ENCODE measurements around the gene ZNF814. TPM values are rescaled to one million over a fixed set of nuclear protein-coding genes. Genes with fewer than 3 reads are reported as not detected.

The ZNF814 gene
- total RNA-seq, 1 experiment from 2014 or later: 4.8 TPM

GRCh38 chr19:57816652-57817051, 72.2 kb downstream of the ZNF814 start:
- DNase-seq (ENCODE audit: low read depth, low spot score) (no peak), ATAC-seq (no peak)

DNA sequence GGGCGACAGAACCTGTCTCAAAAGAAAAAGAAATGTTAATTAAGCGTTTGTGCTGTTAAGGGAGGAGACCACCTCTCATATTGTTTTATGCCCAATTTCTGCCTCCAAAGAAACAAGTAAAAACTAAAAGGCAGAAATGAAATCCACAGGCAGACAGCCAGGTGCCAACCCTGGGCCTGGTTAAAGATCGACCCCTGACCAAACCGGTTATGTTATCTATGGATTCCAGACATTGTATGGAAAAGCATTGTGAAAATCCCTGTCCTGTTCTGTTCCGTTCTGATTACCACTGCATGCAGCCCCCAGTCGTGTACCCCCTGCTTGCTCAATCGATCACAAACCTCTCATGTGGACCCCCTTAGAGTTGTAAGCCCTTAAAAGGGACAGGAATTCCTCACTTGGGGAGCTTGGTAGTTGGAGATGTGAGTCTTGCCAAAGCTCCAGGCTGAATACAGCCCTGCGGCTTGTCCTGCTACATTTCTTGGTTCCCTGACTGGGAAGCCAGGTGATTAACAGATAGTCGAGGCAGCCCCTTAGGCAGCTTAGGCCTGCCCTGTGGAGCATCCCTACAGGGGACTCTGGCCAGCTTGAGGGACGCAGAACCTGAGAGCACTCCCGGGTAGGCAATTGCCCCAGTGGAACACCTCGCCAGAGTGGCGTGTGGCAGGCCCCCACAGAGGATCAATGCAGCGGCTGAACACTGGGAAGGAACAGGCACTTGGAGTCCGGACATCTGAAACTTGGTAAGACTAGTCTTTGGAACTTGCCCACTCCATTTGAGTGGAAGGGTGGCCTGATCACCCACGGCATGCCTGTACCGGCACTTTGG, 73.4 kb downstream of the ZNF814 start:
- Histone ChIP-seq H3K4me3 (ENCODE audit: low read depth in 2 of 2, low read length in 2 of 2) (peak overlapping the region; percentile 82 to 89), H3K36me3 (ENCODE audit: control insufficient read depth, insufficient read depth, low read length) (no peaks in the 10 kb centered on the region; the same call in 1 of the 2 replicates), H3K9me3 (ENCODE audit: control insufficient read depth, insufficient read depth, low read depth, low read length) (no peaks in the 10 kb centered on the region), H3K27me3 (ENCODE audit: control insufficient read depth, insufficient read depth, low read length) (no peaks in the 10 kb centered on the region), H3K27ac (ENCODE audit: low read length) (peak overlapping the region; percentile 51), H3K4me1 (ENCODE audit: control insufficient read depth, insufficient read depth, low read length) (peaks cover 6% of the 10 kb centered on the region)
- no peak for ATAC-seq
- no TSS peak for BruUV-seq (replicated peaks)
- POLR2A ChIA-PET: interaction anchor here (0.7 kb wide), 1 partner anchor 12 kb away, joined by 3 read pairs; no protein-coding TSS in a partner anchor
- CTCF ChIA-PET: interaction anchor here (0.6 kb wide), 1 partner anchor 484 kb away, joined by 3 read pairs; no protein-coding TSS in a partner anchor
- no peak for DNase-seq (ENCODE audit: low read depth, low spot score)
- in situ Hi-C loops (cut with HindIII; ENCODE audit: low pct_unique_long_range_greater_than_20kb, low sequenced_read_pairs): no loop called here
- intact Hi-C loops (cut with micrococcal nuclease; ENCODE audit: unreplicated experiment): no loop called here
- TF ChIP-seq, protein P1, sequence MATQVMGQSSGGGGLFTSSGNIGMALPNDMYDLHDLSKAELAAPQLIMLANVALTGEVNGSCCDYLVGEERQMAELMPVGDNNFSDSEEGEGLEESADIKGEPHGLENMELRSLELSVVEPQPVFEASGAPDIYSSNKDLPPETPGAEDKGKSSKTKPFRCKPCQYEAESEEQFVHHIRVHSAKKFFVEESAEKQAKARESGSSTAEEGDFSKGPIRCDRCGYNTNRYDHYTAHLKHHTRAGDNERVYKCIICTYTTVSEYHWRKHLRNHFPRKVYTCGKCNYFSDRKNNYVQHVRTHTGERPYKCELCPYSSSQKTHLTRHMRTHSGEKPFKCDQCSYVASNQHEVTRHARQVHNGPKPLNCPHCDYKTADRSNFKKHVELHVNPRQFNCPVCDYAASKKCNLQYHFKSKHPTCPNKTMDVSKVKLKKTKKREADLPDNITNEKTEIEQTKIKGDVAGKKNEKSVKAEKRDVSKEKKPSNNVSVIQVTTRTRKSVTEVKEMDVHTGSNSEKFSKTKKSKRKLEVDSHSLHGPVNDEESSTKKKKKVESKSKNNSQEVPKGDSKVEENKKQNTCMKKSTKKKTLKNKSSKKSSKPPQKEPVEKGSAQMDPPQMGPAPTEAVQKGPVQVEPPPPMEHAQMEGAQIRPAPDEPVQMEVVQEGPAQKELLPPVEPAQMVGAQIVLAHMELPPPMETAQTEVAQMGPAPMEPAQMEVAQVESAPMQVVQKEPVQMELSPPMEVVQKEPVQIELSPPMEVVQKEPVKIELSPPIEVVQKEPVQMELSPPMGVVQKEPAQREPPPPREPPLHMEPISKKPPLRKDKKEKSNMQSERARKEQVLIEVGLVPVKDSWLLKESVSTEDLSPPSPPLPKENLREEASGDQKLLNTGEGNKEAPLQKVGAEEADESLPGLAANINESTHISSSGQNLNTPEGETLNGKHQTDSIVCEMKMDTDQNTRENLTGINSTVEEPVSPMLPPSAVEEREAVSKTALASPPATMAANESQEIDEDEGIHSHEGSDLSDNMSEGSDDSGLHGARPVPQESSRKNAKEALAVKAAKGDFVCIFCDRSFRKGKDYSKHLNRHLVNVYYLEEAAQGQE (IDR thresholded peaks at IDR 0.05; ENCODE audit: insufficient read depth in 1 of 2, low read depth in 2 of 2, low read length in 1 of 2): no peak
- no peak for TF ChIP-seq POLR2AphosphoS5 (IDR thresholded peaks at IDR 0.05; ENCODE audit: low read depth, low read length)
- TF ChIP-seq, protein P2, sequence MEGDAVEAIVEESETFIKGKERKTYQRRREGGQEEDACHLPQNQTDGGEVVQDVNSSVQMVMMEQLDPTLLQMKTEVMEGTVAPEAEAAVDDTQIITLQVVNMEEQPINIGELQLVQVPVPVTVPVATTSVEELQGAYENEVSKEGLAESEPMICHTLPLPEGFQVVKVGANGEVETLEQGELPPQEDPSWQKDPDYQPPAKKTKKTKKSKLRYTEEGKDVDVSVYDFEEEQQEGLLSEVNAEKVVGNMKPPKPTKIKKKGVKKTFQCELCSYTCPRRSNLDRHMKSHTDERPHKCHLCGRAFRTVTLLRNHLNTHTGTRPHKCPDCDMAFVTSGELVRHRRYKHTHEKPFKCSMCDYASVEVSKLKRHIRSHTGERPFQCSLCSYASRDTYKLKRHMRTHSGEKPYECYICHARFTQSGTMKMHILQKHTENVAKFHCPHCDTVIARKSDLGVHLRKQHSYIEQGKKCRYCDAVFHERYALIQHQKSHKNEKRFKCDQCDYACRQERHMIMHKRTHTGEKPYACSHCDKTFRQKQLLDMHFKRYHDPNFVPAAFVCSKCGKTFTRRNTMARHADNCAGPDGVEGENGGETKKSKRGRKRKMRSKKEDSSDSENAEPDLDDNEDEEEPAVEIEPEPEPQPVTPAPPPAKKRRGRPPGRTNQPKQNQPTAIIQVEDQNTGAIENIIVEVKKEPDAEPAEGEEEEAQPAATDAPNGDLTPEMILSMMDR (IDR thresholded peaks at IDR 0.05): no peak
- no peak for TF ChIP-seq TCF7L2 (IDR thresholded peaks at IDR 0.05; ENCODE audit: low read depth, low read length)
- no peak for TF ChIP-seq SIN3A (IDR thresholded peaks at IDR 0.05; ENCODE audit: borderline replicate concordance, insufficient read depth, low read depth, low read length)

More at GRCh38 chr19:57816652-57817051, 72.2 kb downstream of the ZNF814 start:
- BruUV-seq (replicated peaks): no TSS peak
- in situ Hi-C loops (cut with HindIII; ENCODE audit: low pct_unique_long_range_greater_than_20kb, low sequenced_read_pairs): no loop called here
- CTCF ChIA-PET: no interaction called here
- Histone ChIP-seq H3K27me3 (ENCODE audit: control insufficient read depth, insufficient read depth, low read length) (no peaks in the 10 kb centered on the region), H3K4me1 (ENCODE audit: control insufficient read depth, insufficient read depth, low read length) (peaks cover 10% of the 10 kb centered on the region), H3K9me3 (ENCODE audit: control insufficient read depth, insufficient read depth, low read depth, low read length) (no peaks in the 10 kb centered on the region), H3K4me3 (ENCODE audit: low read depth in 2 of 2, low read length in 2 of 2) (no peak overlapping the region), H3K36me3 (ENCODE audit: control insufficient read depth, insufficient read depth, low read length) (no peaks in the 10 kb centered on the region; the same call in 1 of the 2 replicates), H3K27ac (ENCODE audit: low read length) (no peak overlapping the region)
- no peak for TF ChIP-seq TCF7L2 (IDR thresholded peaks at IDR 0.05; ENCODE audit: low read depth, low read length)
- POLR2A ChIA-PET: no interaction called here
- intact Hi-C loops (cut with micrococcal nuclease; ENCODE audit: unreplicated experiment): no loop called here
